NCI-H226 (cell line): ENCODE results near the gene CENPP.

ENCODE experiments used
- DNase-seq: peaks from one replicate; pipeline ENCODE4 v3.0.0-alpha.2; 2015

Gene CENPP

GRCh38 chr9:92664394-92665152 is 338.8 kb downstream of the CENPP start:
- DNase-seq = no peak

- DNase-seq = no peak
Observed at GRCh38 chr9:92665836-92666235, 340.1 kb downstream of the CENPP start.

GRCh38 chr9:92666236-92666635 is 340.5 kb downstream of the CENPP start:
- no peak for DNase-seq

- no peak for DNase-seq
Observed at GRCh38 chr9:92666912-92667532, 341.3 kb downstream of the CENPP start.

- peak; percentile 75 for DNase-seq
Observed at GRCh38 chr9:92668746-92669526, 343.2 kb downstream of the CENPP start.

GRCh38 chr9:92669527-92669889 is 343.8 kb downstream of the CENPP start:
- DNase-seq = no peak
